Measurements from ENCODE around the gene GPR183. TPM values are rescaled to one million over a fixed set of nuclear protein-coding genes. Genes with fewer than 3 reads are reported as not detected.

The GPR183 gene
- total and polyA plus RNA-seq, 10 of the 15 experiments (the other 5 are each of a cell fraction or from before 2014, with no cell fraction given) = 134 to 669 (median 225) TPM

GRCh38 chr13:99305566-99305965 lies 1.6 kb downstream of the GPR183 start (continued):
- TF ChIP-seq ZNF217 (IDR thresholded peaks at IDR 0.05) (no peak), IKZF2 (IDR thresholded peaks at IDR 0.05) (no peak), FOS (IDR thresholded peaks at IDR 0.05; ENCODE audit: borderline replicate concordance, extremely low read depth, insufficient read length) (no peak), SRF (IDR thresholded peaks at IDR 0.05; ENCODE audit: low read depth in 2 of 2, low read length in 2 of 2) (no peak), CEBPZ (IDR thresholded peaks at IDR 0.05; ENCODE audit: low read depth, low read length) (no peak)

- Histone ChIP-seq H3K4me2 (ENCODE audit: control insufficient read depth, insufficient read depth) (peak overlapping the region; percentile 64), H3K4me3 (peak overlapping the region; percentile 98), H3K9ac (ENCODE audit: control insufficient read depth, insufficient read depth, low read length) (peak overlapping the region; percentile 83), H2AFZ (ENCODE audit: control insufficient read depth, low read depth, low read length) (no peak overlapping the region), H3K9me3 (replicated peaks; ENCODE audit: control insufficient read depth, insufficient read depth, low read length) (no peaks in the 10 kb centered on the region), H3K79me2 (ENCODE audit: control insufficient read depth, insufficient read depth, low read length) (peaks cover 99% of the 10 kb centered on the region), H3K4me1 (ENCODE audit: control insufficient read depth, insufficient read depth, low read length) (peaks cover 35% of the 10 kb centered on the region), H3K27ac (ENCODE audit: control insufficient read depth, insufficient read depth) (peak overlapping the region; percentile 93), H3K27me3 (replicated peaks in 1 of 2; ENCODE audit: control insufficient read depth in 2 of 2, insufficient read depth in 2 of 2, low read length in 1 of 2) (no peaks in the 10 kb centered on the region), H4K20me1 (ENCODE audit: control insufficient read depth, insufficient read depth) (no peaks in the 10 kb centered on the region; the same call in 1 of the 2 replicates), H3K36me3 (ENCODE audit: control insufficient read depth in 2 of 2, insufficient read depth in 2 of 2, low read length in 1 of 2) (peaks cover 0 to 14% of the 10 kb centered on the region in 2 experiments; a peak in 3 of 4 replicates)
- BruUV-seq (replicated peaks) = no TSS peak
- in situ Hi-C loops (cut with MboI) = loop anchor here (5.0 kb wide), 1 partner anchor 62 kb away; no protein-coding TSS in a partner anchor
- DNase-seq (ENCODE audit: low read depth, low spot score) (no peak), ATAC-seq (peak; percentile 2; the same call in 1 of the 3 replicates), FAIRE-seq (no peak)
- intact Hi-C loops (cut with micrococcal nuclease; ENCODE audit: unreplicated experiment) = loop anchor here (10.0 kb wide), 1 partner anchor 200 kb away; the partner anchor contains the start of gene TM9SF2
- ChIA-PET RAD21 (ENCODE audit: unreplicated experiment) (interaction anchor here (1.0 to 14.1 kb wide), 15 partner anchors 8 to 131 kb away, joined by 3 to 247 read pairs (median 16); no protein-coding TSS in a partner anchor), SMC1A (ENCODE audit: uncharacterized antibody, unreplicated experiment) (interaction anchor here (1.0 to 13.7 kb wide), 16 partner anchors 11 to 131 kb away, joined by 3 to 264 read pairs (median 18); no protein-coding TSS in a partner anchor), POLR2A (interaction anchor here (1.0 to 8.0 kb wide), 5 partner anchors 7 to 61 kb away, joined by 3 to 59 read pairs (median 29); no protein-coding TSS in a partner anchor), CTCF (interaction anchor here (0.9 to 6.7 kb wide), 7 partner anchors 8 to 82 kb away, joined by 3 to 61 read pairs (median 9); no protein-coding TSS in a partner anchor)
- whole genome bisulfite sequencing (ENCODE audit: insufficient coverage, insufficient replicate concordance, low lambda C conversion rate, missing lambda C conversion rate) = 2% methylated on average over 5 of the region's 5 CpGs
- TF ChIP-seq MEF2B (IDR thresholded peaks at IDR 0.05; ENCODE audit: partially characterized antibody, poor library complexity, severe bottlenecking) = no peak
- TF ChIP-seq SUPT20H (IDR thresholded peaks at IDR 0.05; ENCODE audit: borderline replicate concordance, control insufficient read depth, low read depth, low read length) = no peak
- TF ChIP-seq RELB (IDR thresholded peaks at IDR 0.05; ENCODE audit: low read depth) = no peak
- TF ChIP-seq CEBPB (IDR thresholded peaks at IDR 0.05; ENCODE audit: borderline replicate concordance in 1 of 2, low read depth in 2 of 2, low read length in 2 of 2) = no peak
- no peak for TF ChIP-seq TCF12 (IDR thresholded peaks at IDR 0.05; ENCODE audit: low read depth, low read length)
- no peak for TF ChIP-seq BMI1 (IDR thresholded peaks at IDR 0.05; ENCODE audit: borderline replicate concordance)
- TF ChIP-seq POLR2AphosphoS2 (IDR thresholded peaks at IDR 0.05; ENCODE audit: low read depth, low read length) = no peak
- no peak for TF ChIP-seq POU2F2 (IDR thresholded peaks at IDR 0.05; ENCODE audit: borderline replicate concordance, low read depth, low read length)
- TF ChIP-seq MXI1 (IDR thresholded peaks at IDR 0.05; ENCODE audit: low read depth, low read length) = no peak; the same call in 1 of the 2 replicates
- TF ChIP-seq POLR2A (IDR thresholded peaks at IDR 0.05; ENCODE audit: low read depth, low read length) = 0 out of 2 replicates have a peak, but pooled peaks have one; percentile 18
- TF ChIP-seq SMAD5 (IDR thresholded peaks at IDR 0.05; ENCODE audit: low read depth) = no peak
- no peak for TF ChIP-seq HCFC1 (IDR thresholded peaks at IDR 0.05; ENCODE audit: low read length)
These were observed 2.0 kb downstream of the GPR183 start for GRCh38 chr13:99305158-99305557.

Data from GM12878 (cell line).